Hepatocyte (in vitro differentiated cells): Measurements from ENCODE around the gene IRF4.

Source experiments
- EZH2 ChIP-seq: fragments of 200-600 bp; sonication (generic); IDR thresholded peaks from 2 replicates; pipeline ENCODE4 v1.6.1; 2016; ENCODE audit warnings: antibody characterized with exemption, mild to moderate bottlenecking, borderline replicate concordance
- TF ChIP-seq, protein P1 (sequence below): fragments of 200-600 bp; sonication (generic); IDR thresholded peaks from 2 replicates; pipeline ENCODE4 v1.5.1; 2016; ENCODE audit warnings: antibody characterized with exemption, mild to moderate bottlenecking; ENCODE audit not compliant: poor library complexity

GRCh38 chr6:343960-344815 lies 47.4 kb upstream of the IRF4 start:
- TF ChIP-seq, protein P1, sequence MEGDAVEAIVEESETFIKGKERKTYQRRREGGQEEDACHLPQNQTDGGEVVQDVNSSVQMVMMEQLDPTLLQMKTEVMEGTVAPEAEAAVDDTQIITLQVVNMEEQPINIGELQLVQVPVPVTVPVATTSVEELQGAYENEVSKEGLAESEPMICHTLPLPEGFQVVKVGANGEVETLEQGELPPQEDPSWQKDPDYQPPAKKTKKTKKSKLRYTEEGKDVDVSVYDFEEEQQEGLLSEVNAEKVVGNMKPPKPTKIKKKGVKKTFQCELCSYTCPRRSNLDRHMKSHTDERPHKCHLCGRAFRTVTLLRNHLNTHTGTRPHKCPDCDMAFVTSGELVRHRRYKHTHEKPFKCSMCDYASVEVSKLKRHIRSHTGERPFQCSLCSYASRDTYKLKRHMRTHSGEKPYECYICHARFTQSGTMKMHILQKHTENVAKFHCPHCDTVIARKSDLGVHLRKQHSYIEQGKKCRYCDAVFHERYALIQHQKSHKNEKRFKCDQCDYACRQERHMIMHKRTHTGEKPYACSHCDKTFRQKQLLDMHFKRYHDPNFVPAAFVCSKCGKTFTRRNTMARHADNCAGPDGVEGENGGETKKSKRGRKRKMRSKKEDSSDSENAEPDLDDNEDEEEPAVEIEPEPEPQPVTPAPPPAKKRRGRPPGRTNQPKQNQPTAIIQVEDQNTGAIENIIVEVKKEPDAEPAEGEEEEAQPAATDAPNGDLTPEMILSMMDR = no peak
- no peak for TF ChIP-seq EZH2
